Fibroblast of pulmonary artery (primary cell): ENCODE results near the gene ATP5ME.

Source experiments
- DNase-seq: peaks from one replicate; pipeline ENCODE4 v3.0.0-alpha.2; 2010; ENCODE audit warnings: low read depth
- H3K4me3 ChIP-seq: replicated peaks from 2 replicates; pipeline ENCODE4 v1.5.1; 2011; ENCODE audit warnings: low read depth, mild to moderate bottlenecking, control low read depth, low read length, moderate library complexity
- TF ChIP-seq, protein P1 (sequence below): IDR thresholded peaks from 2 replicates; pipeline ENCODE4 v1.5.1; 2011; ENCODE audit warnings: mild to moderate bottlenecking, control low read depth, low read length, inconsistent platforms; ENCODE audit errors: missing control alignments

ATP5ME gene, protein sequence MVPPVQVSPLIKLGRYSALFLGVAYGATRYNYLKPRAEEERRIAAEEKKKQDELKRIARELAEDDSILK

DNA sequence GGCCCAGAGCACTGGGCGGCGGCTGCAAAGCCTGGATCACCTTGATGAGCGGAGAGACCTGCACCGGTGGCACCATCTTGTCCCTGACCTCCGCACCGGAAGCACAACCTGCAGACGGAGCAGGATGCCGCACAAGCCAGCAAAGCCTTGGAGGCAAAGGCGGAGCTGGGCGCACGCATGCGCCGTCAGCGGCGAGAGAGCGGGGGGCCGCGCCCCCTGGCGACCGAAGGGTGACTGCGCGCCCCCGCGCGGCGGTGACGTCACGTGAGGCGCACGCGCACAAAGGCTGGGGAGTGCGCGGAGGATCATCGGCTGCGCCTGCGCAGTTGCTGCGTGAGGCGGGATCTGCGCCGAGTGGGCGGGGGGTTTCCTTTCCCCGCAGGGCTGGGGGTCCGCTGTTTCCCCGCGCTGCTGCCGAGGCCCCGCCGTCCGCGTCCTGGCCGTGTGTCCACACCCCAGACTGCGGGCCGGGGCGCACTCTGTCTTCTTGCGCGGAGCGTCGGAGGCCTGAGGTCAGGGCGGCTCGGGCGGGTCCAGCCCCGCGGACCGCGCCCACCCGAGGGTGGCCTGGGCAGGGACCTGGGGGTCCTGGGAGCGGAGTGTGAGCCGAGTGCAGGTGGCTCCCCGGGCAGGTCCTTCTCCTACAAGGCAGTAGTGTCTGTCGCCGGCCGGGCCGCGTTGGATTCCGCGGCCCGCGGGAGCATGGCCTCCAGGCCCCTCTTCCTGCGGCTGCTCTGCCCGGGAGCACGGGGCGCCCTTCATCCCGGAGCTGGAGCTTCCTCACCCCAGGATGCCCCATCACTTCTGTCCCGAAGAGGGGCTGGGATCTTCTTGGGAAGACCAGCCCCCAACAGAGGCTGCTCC lies at the start of gene ATP5ME, which contains the start of gene MYL5:
ATP5ME (minus strand) TSS at position 105 of the 864 bp plus-strand sequence; CDS start at position 76, 29 bp downstream.
MYL5 (plus strand) TSS at position 371 of the 864 bp plus-strand sequence. CDS start 3,485 bp downstream, outside the sequence.
- TF ChIP-seq, protein P1, sequence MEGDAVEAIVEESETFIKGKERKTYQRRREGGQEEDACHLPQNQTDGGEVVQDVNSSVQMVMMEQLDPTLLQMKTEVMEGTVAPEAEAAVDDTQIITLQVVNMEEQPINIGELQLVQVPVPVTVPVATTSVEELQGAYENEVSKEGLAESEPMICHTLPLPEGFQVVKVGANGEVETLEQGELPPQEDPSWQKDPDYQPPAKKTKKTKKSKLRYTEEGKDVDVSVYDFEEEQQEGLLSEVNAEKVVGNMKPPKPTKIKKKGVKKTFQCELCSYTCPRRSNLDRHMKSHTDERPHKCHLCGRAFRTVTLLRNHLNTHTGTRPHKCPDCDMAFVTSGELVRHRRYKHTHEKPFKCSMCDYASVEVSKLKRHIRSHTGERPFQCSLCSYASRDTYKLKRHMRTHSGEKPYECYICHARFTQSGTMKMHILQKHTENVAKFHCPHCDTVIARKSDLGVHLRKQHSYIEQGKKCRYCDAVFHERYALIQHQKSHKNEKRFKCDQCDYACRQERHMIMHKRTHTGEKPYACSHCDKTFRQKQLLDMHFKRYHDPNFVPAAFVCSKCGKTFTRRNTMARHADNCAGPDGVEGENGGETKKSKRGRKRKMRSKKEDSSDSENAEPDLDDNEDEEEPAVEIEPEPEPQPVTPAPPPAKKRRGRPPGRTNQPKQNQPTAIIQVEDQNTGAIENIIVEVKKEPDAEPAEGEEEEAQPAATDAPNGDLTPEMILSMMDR: peak; percentile 43
- DNase-seq: peak; percentile 97
- peak within 1 kb of the TSS; percentile 81 for H3K4me3 ChIP-seq

DNA sequence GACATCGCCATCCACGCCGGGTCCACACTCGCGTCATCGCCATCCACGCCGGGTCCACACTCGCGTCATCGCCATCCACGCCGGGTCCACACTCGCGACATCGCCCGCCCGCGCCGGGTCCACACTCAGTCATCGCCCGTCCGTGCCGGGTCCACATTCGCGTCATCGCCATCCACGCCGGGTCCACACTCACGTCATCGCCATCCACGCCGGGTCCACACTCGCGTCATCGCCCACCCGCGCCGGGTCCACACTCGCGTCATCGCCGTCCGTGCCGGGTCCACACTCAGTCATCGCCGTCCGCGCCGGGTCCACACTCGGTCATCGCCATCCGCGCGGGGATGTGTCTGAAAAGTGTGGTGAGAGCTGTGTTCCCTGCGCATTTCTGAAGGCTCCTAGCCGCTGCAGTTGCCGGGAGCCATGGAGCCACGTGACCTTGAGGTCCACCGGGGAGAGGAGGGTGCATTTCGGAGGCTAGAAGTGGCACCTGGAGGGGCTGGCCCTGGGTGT lies 48.8 kb upstream of the ATP5ME start:
- TF ChIP-seq, protein P1: no peak
- no peak for DNase-seq
- H3K4me3 ChIP-seq: no peak overlapping the region

DNA sequence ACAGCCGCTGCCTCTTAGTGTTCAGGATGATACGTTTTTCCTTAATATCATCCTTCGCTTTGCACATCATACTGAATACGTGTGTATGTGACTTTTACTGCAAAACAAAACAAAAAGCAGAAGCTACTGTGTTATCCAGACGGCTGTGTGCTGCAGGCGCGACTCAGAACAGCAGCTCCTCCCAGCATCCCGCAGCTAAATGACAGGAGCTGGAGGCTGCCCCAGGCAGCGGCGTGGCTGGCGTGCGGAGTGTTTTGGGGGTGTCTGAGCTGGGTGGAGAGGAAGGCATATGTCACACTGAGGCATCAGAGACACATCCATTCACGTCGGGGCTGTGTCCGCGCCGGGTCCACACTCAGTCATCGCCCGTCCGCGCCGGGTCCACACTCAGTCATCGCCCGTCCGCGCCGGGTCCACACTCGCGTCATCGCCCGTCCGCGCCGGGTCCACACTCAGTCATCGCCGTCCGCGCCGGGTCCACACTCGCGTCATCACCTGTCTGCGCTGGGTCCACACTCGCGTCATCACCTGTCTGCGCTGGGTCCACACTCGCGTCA lies 48.2 kb upstream of the ATP5ME start:
- no peak overlapping the region for H3K4me3 ChIP-seq
- no peak for DNase-seq
- TF ChIP-seq, protein P1: no peak

DNA sequence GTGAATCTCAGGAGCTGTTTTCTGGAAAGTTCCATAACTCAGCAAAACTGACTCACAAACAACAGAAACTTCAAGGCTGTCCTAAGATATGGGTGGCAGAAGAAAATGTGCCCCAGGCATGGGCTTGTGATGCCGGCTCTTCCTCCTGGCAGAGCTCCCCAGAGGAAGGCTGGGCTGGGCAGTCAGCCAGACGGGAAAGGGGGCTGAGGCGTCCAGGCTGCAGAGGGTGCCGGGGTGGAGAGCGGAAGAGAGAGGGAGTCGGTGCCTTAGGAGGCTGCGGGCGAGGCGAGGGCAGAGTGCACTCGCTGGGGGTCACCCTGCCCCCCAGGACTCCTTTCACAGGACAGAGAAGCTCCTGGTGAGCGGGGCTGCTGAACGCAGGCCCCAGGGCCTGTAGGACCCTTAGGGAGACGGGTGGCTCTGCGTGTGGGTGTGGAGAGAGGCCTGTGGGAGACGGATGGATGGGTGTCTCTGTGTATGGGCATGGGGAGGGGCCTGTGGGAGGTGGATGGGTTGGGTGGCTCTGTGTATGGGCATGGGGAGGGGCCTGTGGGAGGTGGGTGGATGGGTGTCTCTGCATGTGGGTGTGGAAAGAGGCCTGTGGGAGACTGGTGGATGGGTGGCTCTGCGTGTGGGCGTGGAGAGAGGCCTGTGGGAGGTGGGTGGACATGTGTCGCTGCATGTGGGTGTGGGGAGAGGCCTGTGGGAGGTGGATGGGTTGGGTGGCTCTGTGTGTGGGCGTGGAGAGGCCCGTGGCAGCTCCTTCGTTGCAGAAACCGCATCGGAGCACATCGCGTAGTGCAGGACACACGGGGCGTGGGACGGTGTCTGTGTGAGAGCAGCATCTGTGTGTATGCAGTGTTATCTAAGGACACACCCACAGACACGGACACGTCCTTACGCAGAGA lies 47.4 kb upstream of the ATP5ME start:
- peak; percentile 68 for DNase-seq
- TF ChIP-seq, protein P1: no peak
- no peak overlapping the region for H3K4me3 ChIP-seq

DNA sequence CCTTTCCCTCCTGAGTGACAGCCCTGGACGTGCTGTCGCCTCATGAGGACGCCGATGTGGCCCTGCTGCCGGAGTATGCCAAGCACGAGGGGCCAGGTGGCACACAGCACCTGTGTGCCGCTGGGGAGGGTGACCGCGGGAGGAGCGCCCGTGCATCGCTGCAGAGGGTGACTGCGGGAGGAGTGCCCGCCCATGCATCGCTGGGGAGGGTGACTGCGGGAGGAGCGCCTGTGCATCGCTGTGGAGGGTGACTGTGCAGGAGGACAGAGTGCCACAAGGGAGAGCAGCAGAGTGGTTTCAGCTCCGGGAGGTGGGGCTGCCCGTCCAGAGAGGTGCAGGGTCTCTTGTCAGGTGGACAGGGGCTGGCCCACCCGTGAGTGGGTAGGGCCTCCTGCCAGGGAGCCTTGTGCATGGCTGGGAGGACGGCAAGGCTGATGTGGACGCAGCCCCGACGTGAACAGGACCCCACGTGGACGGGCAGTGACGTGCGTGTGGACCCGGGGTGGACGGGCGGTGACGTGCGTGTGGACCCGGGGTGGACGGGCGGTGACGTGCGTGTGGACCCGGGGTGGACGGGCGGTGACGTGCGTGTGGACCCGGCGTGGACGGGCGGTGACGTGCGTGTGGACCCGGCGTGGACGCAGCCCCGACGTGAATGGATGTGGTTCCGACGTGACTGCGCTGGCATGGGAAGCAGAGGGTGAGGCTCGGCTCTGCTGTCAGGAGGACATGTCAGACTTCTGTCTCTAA lies 46.2 kb upstream of the ATP5ME start:
- no peak overlapping the region for H3K4me3 ChIP-seq
- TF ChIP-seq, protein P1: no peak
- no peak for DNase-seq

DNA sequence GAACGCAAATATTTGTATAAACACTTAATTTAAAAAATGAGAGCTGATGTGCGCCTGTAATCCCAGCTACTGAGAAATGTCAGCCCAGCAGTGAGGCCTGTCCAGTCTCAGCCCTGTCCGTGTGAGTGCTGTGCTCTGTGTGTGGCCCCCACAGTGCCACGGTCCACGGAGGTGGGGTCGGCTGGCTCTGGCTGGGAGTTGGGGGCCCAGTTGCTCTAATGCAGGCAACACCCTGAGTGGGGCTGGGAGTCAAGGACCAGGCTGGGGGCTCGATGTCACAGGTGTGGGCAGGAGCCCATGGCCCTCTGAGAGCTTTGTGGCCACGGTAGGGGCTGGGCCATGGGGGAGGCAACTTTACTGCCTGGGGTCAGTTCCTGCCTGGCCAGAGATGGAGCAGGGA lies 44.4 kb upstream of the ATP5ME start:
- no peak for DNase-seq
- H3K4me3 ChIP-seq: no peak overlapping the region
- TF ChIP-seq, protein P1: no peak
